T-helper 1 cell treated with Interleukin-12 subunit alpha and Interleukin-12 subunit beta and Interleukin-4 antibody, amounts not matched to agents 30 ng/mL and 1 ng/mL, for 36 hours (primary cell): ENCODE data around the gene TMEM178B. TPM values are rescaled to one million over a fixed set of nuclear protein-coding genes. Genes with fewer than 3 reads are reported as not detected.

Experiments used
- intact Hi-C: fragments of 100-400 bp; cut with micrococcal nuclease; formaldehyde crosslinking; loops from one replicate; pipeline ENCODE4 v1.15.1; 2024
- total RNA-seq: library from RNA; stranded (reverse); gene quantifications from 2 replicates; pipeline ENCODE4 v1.2.3, GENCODE V29; 2022

The TMEM178B gene
- total RNA-seq, 1 donor from 2014 or later: 6.5 TPM

DNA sequence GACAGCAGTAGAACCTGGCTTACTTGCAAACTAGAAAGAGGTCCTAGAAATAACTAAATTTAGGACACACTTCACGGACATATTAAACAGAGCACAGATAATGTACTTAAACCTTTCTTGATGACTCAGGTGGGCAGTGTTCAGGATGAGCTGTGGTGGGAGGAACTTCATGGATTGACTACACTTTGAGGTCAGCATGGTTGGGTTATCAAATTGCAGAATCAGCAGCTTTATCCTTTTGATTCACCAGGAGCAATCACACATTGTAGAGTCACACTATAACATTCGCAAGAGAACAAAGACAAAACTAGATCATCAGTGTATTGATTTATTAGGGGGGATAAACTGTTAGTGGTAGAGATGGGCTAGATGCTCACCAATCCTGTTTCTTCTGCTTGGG, 438.7 kb downstream of the TMEM178B start:
- intact Hi-C loops: no loop called here

GRCh38 chr7:141513720-141514119, 439.9 kb downstream of the TMEM178B start:
- intact Hi-C loops: no loop called here

- intact Hi-C loops: no loop called here
These were observed 442.1 kb downstream of the TMEM178B start for GRCh38 chr7:141515941-141516340.

DNA sequence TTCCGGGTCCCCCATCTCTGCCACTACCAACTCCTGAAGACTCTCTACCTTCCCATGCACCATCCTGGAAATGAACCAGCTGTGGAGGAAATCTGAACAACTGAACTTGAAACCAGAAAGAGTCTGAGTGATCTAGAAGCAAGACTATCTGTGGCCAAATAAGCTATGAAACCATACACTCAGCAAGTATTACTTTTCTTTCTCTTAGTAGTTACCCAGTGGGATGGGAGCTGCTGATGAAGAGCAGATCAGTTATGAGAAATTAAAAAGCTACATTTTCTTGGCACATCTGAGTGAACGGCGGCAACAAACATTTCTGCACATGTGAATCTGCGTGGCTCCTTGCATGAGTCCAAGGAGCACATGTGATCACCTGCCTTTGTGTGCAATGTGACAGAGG, 445.8 kb downstream of the TMEM178B start:
- intact Hi-C loops: no loop called here

DNA sequence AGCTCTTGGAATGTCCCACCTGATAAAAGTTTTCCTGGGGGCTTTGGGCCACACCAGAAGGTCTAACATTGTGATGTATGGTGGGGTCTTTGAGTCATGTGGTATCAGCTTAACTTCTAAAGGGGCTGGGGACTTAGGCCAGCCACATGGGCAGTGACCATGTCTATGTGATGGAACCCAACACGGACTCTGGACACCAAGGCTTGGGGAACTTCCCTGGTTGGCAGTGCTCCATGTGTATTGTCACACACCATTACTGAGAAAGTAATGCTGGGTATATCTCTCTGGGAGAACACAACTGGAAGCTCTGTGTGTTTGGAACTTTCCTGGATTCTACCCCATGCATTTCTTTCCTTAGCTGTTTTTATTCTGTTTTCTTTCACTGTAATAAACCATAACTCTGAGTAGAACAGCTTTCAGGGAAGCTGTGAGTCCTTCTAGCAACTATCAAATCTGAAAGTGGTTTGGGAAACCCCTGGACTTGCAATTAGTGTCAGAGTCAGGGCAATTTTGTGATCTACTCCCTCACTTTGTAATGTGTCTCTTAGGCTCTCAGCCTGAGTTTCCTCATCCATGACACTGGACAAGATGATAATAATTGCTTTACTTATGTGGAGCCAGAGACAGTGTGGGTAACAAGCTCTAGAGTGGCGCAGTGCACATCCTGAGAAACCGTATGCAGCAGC, 448.9 kb downstream of the TMEM178B start:
- intact Hi-C loops: no loop called here

- intact Hi-C loops: no loop called here
These were observed 452.2 kb downstream of the TMEM178B start for GRCh38 chr7:141525973-141526514.

- intact Hi-C loops: no loop called here
These were observed 453.2 kb downstream of the TMEM178B start for GRCh38 chr7:141527076-141527475.

GRCh38 chr7:141528399-141528798, 454.5 kb downstream of the TMEM178B start:
- intact Hi-C loops: no loop called here

Other genes with a start within 250 kb of the TMEM178B start
- 26.7 and 31.3 TPM in 2 replicates for gene BRAF, start 149.1 kb upstream of the TMEM178B start, total RNA-seq
- 67.6 and 67.9 TPM in 2 replicates for gene MRPS33, start 59.1 kb upstream of the TMEM178B start, total RNA-seq